ENCODE measurements around the gene ZFR.

DNA sequence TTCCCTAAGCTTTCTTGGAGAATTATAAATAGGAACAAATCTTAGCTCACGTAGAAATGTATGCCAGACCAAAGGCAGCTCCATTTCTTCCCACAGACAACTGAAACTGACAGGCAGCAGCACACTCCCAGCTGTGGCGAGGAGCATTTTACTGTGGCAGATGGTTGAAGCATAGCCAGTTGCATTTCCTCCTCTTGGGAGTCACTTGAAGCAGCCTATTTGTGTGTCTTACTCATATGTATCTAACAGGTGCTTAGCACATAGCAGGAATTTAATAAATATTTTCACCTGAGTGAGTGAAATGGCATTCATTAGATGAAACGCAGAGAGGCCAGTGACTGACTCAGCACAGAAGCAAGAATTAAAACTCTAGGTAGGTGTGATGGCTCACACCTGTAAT, 119.5 kb downstream of the ZFR start:
- TF ChIP-seq, protein P1, sequence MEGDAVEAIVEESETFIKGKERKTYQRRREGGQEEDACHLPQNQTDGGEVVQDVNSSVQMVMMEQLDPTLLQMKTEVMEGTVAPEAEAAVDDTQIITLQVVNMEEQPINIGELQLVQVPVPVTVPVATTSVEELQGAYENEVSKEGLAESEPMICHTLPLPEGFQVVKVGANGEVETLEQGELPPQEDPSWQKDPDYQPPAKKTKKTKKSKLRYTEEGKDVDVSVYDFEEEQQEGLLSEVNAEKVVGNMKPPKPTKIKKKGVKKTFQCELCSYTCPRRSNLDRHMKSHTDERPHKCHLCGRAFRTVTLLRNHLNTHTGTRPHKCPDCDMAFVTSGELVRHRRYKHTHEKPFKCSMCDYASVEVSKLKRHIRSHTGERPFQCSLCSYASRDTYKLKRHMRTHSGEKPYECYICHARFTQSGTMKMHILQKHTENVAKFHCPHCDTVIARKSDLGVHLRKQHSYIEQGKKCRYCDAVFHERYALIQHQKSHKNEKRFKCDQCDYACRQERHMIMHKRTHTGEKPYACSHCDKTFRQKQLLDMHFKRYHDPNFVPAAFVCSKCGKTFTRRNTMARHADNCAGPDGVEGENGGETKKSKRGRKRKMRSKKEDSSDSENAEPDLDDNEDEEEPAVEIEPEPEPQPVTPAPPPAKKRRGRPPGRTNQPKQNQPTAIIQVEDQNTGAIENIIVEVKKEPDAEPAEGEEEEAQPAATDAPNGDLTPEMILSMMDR (IDR thresholded peaks at IDR 0.05) = no peak
- no peak for TF ChIP-seq POLR2A (IDR thresholded peaks at IDR 0.05)

Data from ovary (tissue), 3 donors.